HPDE6-E6E7 (cell line): ENCODE results near the gene SPNS2.

Experiments
- DNase-seq: peaks from one replicate; pipeline ENCODE4 v3.0.0; 2011; ENCODE audit warnings: missing footprints; ENCODE audit errors: extremely low spot score

Gene SPNS2

GRCh38 chr17:4480929-4481898 is 17.5 kb upstream of the SPNS2 start:
- DNase-seq: no peak

GRCh38 chr17:4482338-4483011 is 16.2 kb upstream of the SPNS2 start:
- no peak for DNase-seq

GRCh38 chr17:4483012-4483840 is 15.5 kb upstream of the SPNS2 start:
- DNase-seq: peak; percentile 88

- no peak for DNase-seq
These were observed 12.7 kb upstream of the SPNS2 start for GRCh38 chr17:4485676-4486646.

- no peak for DNase-seq
These were observed 11.4 kb upstream of the SPNS2 start for GRCh38 chr17:4487296-4487695.

GRCh38 chr17:4487820-4488716 is 10.6 kb upstream of the SPNS2 start:
- DNase-seq: no peak

- peak; percentile 58 for DNase-seq
These were observed 9.6 kb upstream of the SPNS2 start for GRCh38 chr17:4488989-4489595.

- DNase-seq: no peak
These were observed 8.5 kb upstream of the SPNS2 start for GRCh38 chr17:4490109-4490591.

- no peak for DNase-seq
These were observed 8.0 kb upstream of the SPNS2 start for GRCh38 chr17:4490637-4491061.

GRCh38 chr17:4492721-4493561 is 5.7 kb upstream of the SPNS2 start:
- DNase-seq: peak; percentile 48

GRCh38 chr17:4497101-4497824 is 1.4 kb upstream of the SPNS2 start:
- no peak for DNase-seq

GRCh38 chr17:4499431-4500190 is 930 bp downstream of the SPNS2 start:
- DNase-seq: no peak

- DNase-seq: no peak
These were observed 1.5 kb downstream of the SPNS2 start for GRCh38 chr17:4500191-4500571.

- no peak for DNase-seq
These were observed 2.7 kb downstream of the SPNS2 start for GRCh38 chr17:4501295-4501949.

- DNase-seq: no peak
These were observed 3.9 kb downstream of the SPNS2 start for GRCh38 chr17:4502466-4503154.
